ENCODE measurements around the gene CATSPERB.
"Not testable (repeated sequence)": the region's sequence is repeated elsewhere in the genome, so short reads cannot be mapped to it uniquely, and the experiment has no call there.

CATSPERB gene

GRCh38 chr14:91654836-91655235 is 77.0 kb downstream of the CATSPERB start:
- no peak for DNase-seq

GRCh38 chr14:91653451-91653850 is 78.4 kb downstream of the CATSPERB start:
- no peak for DNase-seq

- no peak for DNase-seq
These were observed 82.0 kb downstream of the CATSPERB start for GRCh38 chr14:91649930-91650329.

- no peak for DNase-seq
These were observed 84.0 kb downstream of the CATSPERB start for GRCh38 chr14:91647856-91648255.

- DNase-seq = no peak
These were observed 95.3 kb downstream of the CATSPERB start for GRCh38 chr14:91636604-91637003.

GRCh38 chr14:91624757-91625156 is 107.1 kb downstream of the CATSPERB start:
- DNase-seq = no peak

- no peak for DNase-seq
These were observed 117.7 kb downstream of the CATSPERB start for GRCh38 chr14:91614187-91614586.

GRCh38 chr14:91613459-91614112 is 118.3 kb downstream of the CATSPERB start:
- DNase-seq = no peak

- DNase-seq = no peak
These were observed 120.4 kb downstream of the CATSPERB start for GRCh38 chr14:91611528-91611927.

GRCh38 chr14:91609161-91609560 is 122.7 kb downstream of the CATSPERB start:
- no peak for DNase-seq

- no peak for DNase-seq
These were observed 124.4 kb downstream of the CATSPERB start for GRCh38 chr14:91607322-91608047.

- no peak for DNase-seq
These were observed 125.0 kb downstream of the CATSPERB start for GRCh38 chr14:91606851-91607250.

- not testable (repeated sequence) for DNase-seq
These were observed 127.3 kb downstream of the CATSPERB start for GRCh38 chr14:91604611-91605010.

- DNase-seq = no peak
These were observed 131.9 kb downstream of the CATSPERB start for GRCh38 chr14:91599994-91600393.

- no peak for DNase-seq
These were observed 136.2 kb downstream of the CATSPERB start for GRCh38 chr14:91595736-91596135.

- DNase-seq = not testable (repeated sequence)
These were observed 137.9 kb downstream of the CATSPERB start for GRCh38 chr14:91593957-91594356.

- DNase-seq = no peak
These were observed 145.5 kb downstream of the CATSPERB start for GRCh38 chr14:91586410-91586809.

GRCh38 chr14:91585856-91586255 is 146.0 kb downstream of the CATSPERB start:
- no peak for DNase-seq

GRCh38 chr14:91582761-91583160 is 149.1 kb downstream of the CATSPERB start:
- DNase-seq = no peak

GRCh38 chr14:91580876-91581577 is 150.9 kb downstream of the CATSPERB start:
- no peak for DNase-seq

GRCh38 chr14:91577632-91578233 is 154.2 kb downstream of the CATSPERB start:
- DNase-seq = no peak

GRCh38 chr14:91575469-91576208 is 156.2 kb downstream of the CATSPERB start:
- DNase-seq = no peak
